Smooth muscle cell (in vitro differentiated cells): ENCODE data around the gene EPHA4. TPM values are rescaled to one million over a fixed set of nuclear protein-coding genes. Genes with fewer than 3 reads are reported as not detected.

Experiments
- DNase-seq: peaks from one replicate; lab custom pipeline; 2025; ENCODE audit not compliant: unreplicated experiment; lab: John Stamatoyannopoulos, UW
- H2AFZ ChIP-seq: fragments of 200-600 bp; sonication (generic); 2 replicates; pipeline ENCODE4 v1.6.0; 2016; ENCODE audit warnings: antibody characterized with exemption, low read depth, mild to moderate bottlenecking
- H3F3A ChIP-seq: fragments of 200-600 bp; sonication (generic); 2 replicates; pipeline ENCODE4 v1.6.0; 2017; ENCODE audit warnings: antibody characterized with exemption, low read depth
- H3K27ac ChIP-seq: fragments of 200-600 bp; sonication (generic); 2 replicates; pipeline ENCODE4 v1.5.1; 2016; ENCODE audit warnings: low read depth, mild to moderate bottlenecking
- H3K27me3 ChIP-seq: fragments of 200-600 bp; sonication (generic); 2 replicates; pipeline ENCODE4 v1.6.1; 2016; ENCODE audit warnings: low read depth, mild to moderate bottlenecking
- H3K36me3 ChIP-seq: fragments of 200-600 bp; sonication (generic); 2 replicates; pipeline ENCODE4 v1.5.1; 2016; ENCODE audit warnings: low read depth
- H3K4me1 ChIP-seq: fragments of 200-600 bp; sonication (generic); 2 replicates; pipeline ENCODE4 v1.5.1; 2016; ENCODE audit warnings: low read depth
- H3K4me2 ChIP-seq: fragments of 200-600 bp; sonication (generic); 2 replicates; pipeline ENCODE4 v1.6.0; 2016; ENCODE audit warnings: mild to moderate bottlenecking
- H3K4me3 ChIP-seq: fragments of 200-600 bp; sonication (generic); 2 replicates; pipeline ENCODE4 v1.5.1; 2016; ENCODE audit warnings: mild to moderate bottlenecking
- H3K79me2 ChIP-seq: fragments of 200-600 bp; sonication (generic); 2 replicates; pipeline ENCODE4 v1.6.0; 2016; ENCODE audit warnings: low read depth, mild to moderate bottlenecking
- H3K9ac ChIP-seq: fragments of 200-600 bp; sonication (generic); 2 replicates; pipeline ENCODE4 v1.6.0; 2016; ENCODE audit warnings: low read depth
- H3K9me3 ChIP-seq: fragments of 200-600 bp; sonication (generic); replicated peaks from 2 replicates; pipeline ENCODE4 v1.5.1; 2016; ENCODE audit warnings: low read depth
- H4K20me1 ChIP-seq: fragments of 200-600 bp; sonication (generic); 2 replicates; pipeline ENCODE4 v1.6.0; 2016; ENCODE audit warnings: low read depth
- CTCF ChIP-seq: fragments of 200-600 bp; sonication (generic); IDR thresholded peaks from 2 replicates; pipeline ENCODE4 v1.5.1; 2017; ENCODE audit warnings: borderline replicate concordance, mild to moderate bottlenecking, antibody characterized with exemption; ENCODE audit not compliant: insufficient read depth, poor library complexity, severe bottlenecking
- WGBS: methylation state at CpG from one replicate; pipeline ENCODE4 v1.1.7; 2016; ENCODE audit warnings: low lambda C conversion rate; 5-methylcytosine and 5-hydroxymethylcytosine counted together
- polyA plus RNA-seq: library from polyadenylated mRNA; unstranded; fragments of >200 nt; fragmentation: Nextera tagmentation; extraction: Ambion mirVana; gene quantifications from 2 replicates; pipeline ENCODE4 v1.2.1, GENCODE V29; 2016
- total RNA-seq: library from RNA; depleted of rRNA; stranded (reverse); fragments of >200 nt; gene quantifications from 2 replicates; pipeline ENCODE4 v1.2.3, GENCODE V29; 2014

Gene EPHA4
- total and polyA plus RNA-seq, 2 experiments from 2014 or later: 2.8 to 48.3 TPM

DNA sequence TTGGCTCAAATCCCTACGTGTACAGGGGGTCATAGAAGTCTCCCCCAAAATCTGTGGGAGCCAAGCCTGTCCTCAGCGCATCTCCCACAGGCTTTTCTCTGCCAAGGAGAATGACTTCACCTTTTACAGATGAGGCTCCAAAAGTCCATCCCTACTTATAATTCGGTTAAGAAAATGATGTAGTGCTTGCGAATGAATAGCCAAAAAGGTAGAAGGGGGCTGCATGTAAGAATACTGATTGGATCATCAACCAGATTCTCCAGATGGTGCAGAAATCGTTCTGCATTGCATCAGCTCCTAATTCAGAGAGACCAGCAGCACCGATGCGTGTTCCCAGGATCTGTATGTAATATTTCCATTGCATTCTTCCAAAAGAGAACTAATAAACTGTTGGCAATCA is 91.9 kb downstream of the EPHA4 start:
- DNase-seq: no peak
- Histone ChIP-seq H2AFZ (no peak overlapping the region), H3K4me3 (no peak overlapping the region), H3K4me2 (no peak overlapping the region), H3K4me1 (peaks cover 16% of the 10 kb centered on the region), H3K9me3 (no peaks in the 10 kb centered on the region), H3K36me3 (no peaks in the 10 kb centered on the region), H4K20me1 (no peaks in the 10 kb centered on the region), H3F3A (no peaks in the 10 kb centered on the region), H3K9ac (no peak overlapping the region), H3K27ac (no peak overlapping the region), H3K79me2 (no peaks in the 10 kb centered on the region), H3K27me3 (peaks cover 22% of the 10 kb centered on the region)
- WGBS: 95% methylated on average over 7 of the region's 7 CpGs
- TF ChIP-seq CTCF: no peak

DNA sequence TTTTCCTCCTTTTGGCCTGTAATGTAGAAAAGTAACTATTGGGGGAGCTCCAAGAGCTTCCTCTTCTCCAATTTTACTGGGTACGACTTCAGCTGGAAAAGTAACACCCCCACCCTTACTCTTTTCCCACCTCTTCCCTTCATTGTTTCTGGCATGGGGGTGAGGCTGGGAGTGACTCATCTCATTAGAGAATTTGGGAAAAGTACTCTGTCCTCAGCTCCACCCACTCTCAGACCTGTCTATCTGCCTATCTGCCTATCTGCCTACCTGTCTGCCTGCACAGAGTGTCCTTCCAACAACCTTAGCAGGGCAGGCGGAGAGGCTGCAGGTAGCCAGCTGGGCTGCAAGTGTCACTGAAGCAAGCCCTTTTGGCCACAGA is 93.6 kb downstream of the EPHA4 start:
- Histone ChIP-seq H3K79me2 (no peaks in the 10 kb centered on the region), H3F3A (no peaks in the 10 kb centered on the region), H3K4me2 (no peak overlapping the region), H2AFZ (no peak overlapping the region), H3K27me3 (peaks cover 8% of the 10 kb centered on the region), H3K9ac (no peak overlapping the region), H3K4me3 (no peak overlapping the region), H3K9me3 (no peaks in the 10 kb centered on the region), H4K20me1 (no peaks in the 10 kb centered on the region), H3K36me3 (no peaks in the 10 kb centered on the region), H3K27ac (no peak overlapping the region), H3K4me1 (peaks cover 23% of the 10 kb centered on the region)
- WGBS: 40% methylated on average over 2 of the region's 2 CpGs
- DNase-seq: no peak
- no peak for TF ChIP-seq CTCF

DNA sequence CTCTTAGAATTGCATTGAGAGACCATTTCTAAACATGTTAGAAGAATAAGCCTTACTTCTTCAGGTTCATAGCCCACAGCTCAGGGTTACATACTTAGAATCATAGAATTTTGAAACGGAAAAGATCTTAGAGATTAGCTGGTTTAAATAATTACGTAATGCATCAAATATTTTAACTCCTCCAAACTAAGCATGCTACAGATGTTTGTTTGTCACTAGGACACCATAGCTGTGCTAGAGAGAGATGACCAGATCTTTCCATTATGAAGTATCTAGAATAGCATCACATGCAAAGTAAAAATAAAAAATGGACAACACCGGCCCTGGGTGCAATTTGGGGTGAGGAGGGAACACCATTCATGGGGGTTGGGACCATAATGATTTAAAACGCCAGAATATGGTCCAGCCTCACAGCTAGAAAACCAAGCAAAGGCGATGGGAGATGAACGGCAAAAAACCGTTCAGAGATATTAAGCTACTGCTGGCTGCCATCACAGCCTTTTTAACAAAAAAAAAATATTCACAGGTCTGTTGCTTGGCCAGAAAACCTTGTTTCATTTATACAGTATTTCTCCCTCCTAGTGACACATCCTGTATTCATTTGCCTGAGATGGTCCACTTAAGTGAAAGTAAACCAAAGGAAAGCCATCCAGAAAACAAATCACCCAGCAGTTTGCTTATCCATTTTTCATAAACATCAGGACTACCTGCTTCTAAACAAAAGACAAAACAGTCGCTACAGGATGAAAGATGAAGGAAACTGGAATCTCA is 94.2 kb downstream of the EPHA4 start:
- Histone ChIP-seq H3K27ac (no peak overlapping the region), H3K27me3 (peaks cover 8% of the 10 kb centered on the region), H3K9me3 (no peaks in the 10 kb centered on the region), H3K4me2 (no peak overlapping the region), H3K9ac (no peak overlapping the region), H3F3A (no peaks in the 10 kb centered on the region), H3K4me3 (no peak overlapping the region), H2AFZ (no peak overlapping the region), H3K36me3 (no peaks in the 10 kb centered on the region), H3K79me2 (no peaks in the 10 kb centered on the region), H4K20me1 (no peaks in the 10 kb centered on the region), H3K4me1 (peaks cover 27% of the 10 kb centered on the region)
- no peak for TF ChIP-seq CTCF
- 78% methylated on average over 8 of the region's 8 CpGs for WGBS
- no peak for DNase-seq

- 100% methylated on average over 1 of the region's 1 CpG for WGBS
- Histone ChIP-seq H3K27ac (no peak overlapping the region), H3K79me2 (no peaks in the 10 kb centered on the region), H3K36me3 (no peaks in the 10 kb centered on the region), H3K27me3 (peaks cover 8% of the 10 kb centered on the region), H3F3A (no peaks in the 10 kb centered on the region), H3K4me1 (peaks cover 27% of the 10 kb centered on the region), H3K9ac (no peak overlapping the region), H3K4me2 (no peak overlapping the region), H2AFZ (no peak overlapping the region), H3K9me3 (no peaks in the 10 kb centered on the region), H4K20me1 (no peaks in the 10 kb centered on the region), H3K4me3 (no peak overlapping the region)
- no peak for DNase-seq
- TF ChIP-seq CTCF: no peak
These were observed 95.9 kb downstream of the EPHA4 start for GRCh38 chr2:221476195-221476594.
